ENCODE data around the gene PARD6G. TPM values are rescaled to one million over a fixed set of nuclear protein-coding genes. Genes with fewer than 3 reads are reported as not detected.

Gene PARD6G
- total and polyA plus RNA-seq, 2 of the 8 experiments (the other 6 are each of a cell fraction or from before 2014, with no cell fraction given), result 11.3 to 17.9 TPM

- no peak overlapping the region for H3K4ac ChIP-seq (replicated peaks; ENCODE audit: insufficient read length, low read depth, low read length)
- H3K36me3 ChIP-seq (ENCODE audit: control insufficient read depth in 2 of 4, insufficient read depth in 4 of 4, low read length in 3 of 4), result no peaks in the 10 kb centered on the region
- H4K8ac ChIP-seq (ENCODE audit: extremely low read depth, insufficient read depth, low read length), result no peak overlapping the region
- no peak overlapping the region for H2BK12ac ChIP-seq (ENCODE audit: low read depth, low read length)
- POLR2A ChIA-PET (ENCODE audit: partially characterized antibody), result no interaction called here
- FAIRE-seq (no peak), DNase-seq (ENCODE audit: low read depth in 1 of 2, low spot score in 2 of 2) (no peak)
- H3K79me1 ChIP-seq (ENCODE audit: low read depth, low read length), result peaks cover 8% of the 10 kb centered on the region; the same call in 1 of the 2 replicates
- H3K27ac ChIP-seq (ENCODE audit: low read depth, low read length), result no peak overlapping the region
- CTCF ChIA-PET (ENCODE audit: partially characterized antibody), result interaction anchor here (1.2 to 2.4 kb wide), 3 partner anchors 18 to 72 kb away, joined by 3 to 10 read pairs (median 4); no protein-coding TSS in a partner anchor
- H4K91ac ChIP-seq (replicated peaks; ENCODE audit: insufficient read length, low read length), result no peak overlapping the region
- no peak overlapping the region for H3K4me3 ChIP-seq (ENCODE audit: extremely low read depth in 1 of 4, insufficient read depth in 2 of 4, low read depth in 3 of 4, low read length in 4 of 4)
- H4K20me1 ChIP-seq (replicated peaks in 1 of 2; ENCODE audit: control insufficient read depth in 1 of 2, insufficient read depth in 2 of 2, low read length in 2 of 2), result peaks cover 3 to 7% of the 10 kb centered on the region in 2 experiments
- no peak overlapping the region for H2BK20ac ChIP-seq (ENCODE audit: low read length)
- peaks cover 0 to 6% (median 2%) of the 10 kb centered on the region in 4 experiments; a peak in 5 of 7 replicates for H3K4me1 ChIP-seq (replicated peaks in 1 of 4; ENCODE audit: control insufficient read depth in 3 of 4, insufficient read depth in 4 of 4, low read length in 3 of 4)
- no peak overlapping the region for H3K56ac ChIP-seq (replicated peaks; ENCODE audit: insufficient read length, low read depth, low read length)
- no peak overlapping the region for H2AFZ ChIP-seq (ENCODE audit: low read length)
- H3K27me3 ChIP-seq (replicated peaks in 1 of 4; ENCODE audit: control insufficient read depth in 3 of 4, extremely low read depth in 1 of 4, insufficient read depth in 3 of 4, low read length in 3 of 4), result no peaks in the 10 kb centered on the region
- H2BK120ac ChIP-seq (replicated peaks; ENCODE audit: low read depth, low read length), result no peak overlapping the region
- no peak overlapping the region for H3K14ac ChIP-seq (ENCODE audit: insufficient read length)
- 92% methylated on average over 5 of the region's 5 CpGs; no CpG with 5 or more reads in 1 of the 2 experiments for WGBS, 2 experiments (ENCODE audit: extremely low coverage in 1 of 2, insufficient coverage in 1 of 2, insufficient read length in 1 of 2, insufficient replicate concordance in 2 of 2, low coverage in 1 of 2, low lambda C conversion rate in 2 of 2, missing lambda C conversion rate in 1 of 2)
- H3K18ac ChIP-seq (ENCODE audit: extremely low read depth, low read length), result no peak overlapping the region
- no peaks in the 10 kb centered on the region for H3K9me3 ChIP-seq (ENCODE audit: insufficient read depth in 2 of 2, low read depth in 1 of 2, low read length in 1 of 2)
- no peak overlapping the region for H4K5ac ChIP-seq (ENCODE audit: insufficient read length, low read depth, low read length)
- H3K23me2 ChIP-seq (ENCODE audit: low read depth, low read length), result no peaks in the 10 kb centered on the region
- no peaks in the 10 kb centered on the region; a peak in 1 of 4 replicates for H3K79me2 ChIP-seq (ENCODE audit: control insufficient read depth in 1 of 2, insufficient read depth in 2 of 2, low read length in 2 of 2)
- no peak overlapping the region for H3K4me2 ChIP-seq (ENCODE audit: insufficient read depth in 1 of 2, low read depth in 2 of 2, low read length in 2 of 2)
- H2BK15ac ChIP-seq (ENCODE audit: low read length), result no peak overlapping the region
- no peak overlapping the region for H2AK5ac ChIP-seq (ENCODE audit: low read depth, low read length)
- H2BK5ac ChIP-seq (ENCODE audit: low read depth, low read length), result no peak overlapping the region
- no peak overlapping the region for H3K9ac ChIP-seq (replicated peaks in 1 of 4; ENCODE audit: extremely low read depth in 1 of 4, low read depth in 3 of 4, low read length in 3 of 4)
- no peak overlapping the region for H3K23ac ChIP-seq (ENCODE audit: insufficient read length)
- no peak for TF ChIP-seq ATF2 (IDR thresholded peaks at IDR 0.05; ENCODE audit: low read length)
- TF ChIP-seq HDAC6 (IDR thresholded peaks at IDR 0.05; ENCODE audit: low read depth, low read length), result no peak
- no peak for TF ChIP-seq NANOG (IDR thresholded peaks at IDR 0.05; ENCODE audit: insufficient read depth, low read depth, low read length, poor library complexity, severe bottlenecking)
- TF ChIP-seq POLR2AphosphoS5 (IDR thresholded peaks at IDR 0.05; ENCODE audit: low read depth, low read length), result no peak
- TF ChIP-seq MAX (IDR thresholded peaks at IDR 0.05), result no peak
- no peak for TF ChIP-seq SP4 (IDR thresholded peaks at IDR 0.05; ENCODE audit: low read length)
- no peak for TF ChIP-seq CHD1 (IDR thresholded peaks at IDR 0.05; ENCODE audit: low read depth, low read length)
- no peak for TF ChIP-seq KDM4A (IDR thresholded peaks at IDR 0.05; ENCODE audit: low read depth, low read length, severe bottlenecking)
- TF ChIP-seq RBBP5 (IDR thresholded peaks at IDR 0.05; ENCODE audit: borderline replicate concordance, low read depth, low read length), result no peak
- TF ChIP-seq TBP (IDR thresholded peaks at IDR 0.05; ENCODE audit: low read depth, low read length), result no peak
- no peak for TF ChIP-seq RFX5 (IDR thresholded peaks at IDR 0.05; ENCODE audit: borderline replicate concordance, low read depth, low read length)
- no peak for TF ChIP-seq SIX5 (IDR thresholded peaks at IDR 0.05; ENCODE audit: low read depth, low read length)
These were observed 19.8 kb downstream of the PARD6G start for GRCh38 chr18:80227472-80227871.

Measured in H1 (cell line).